ENCODE results near the gene RBM20. TPM values are rescaled to one million over a fixed set of nuclear protein-coding genes. Genes with fewer than 3 reads are reported as not detected.

Gene RBM20
- total and polyA plus RNA-seq, 2 of the 13 experiments (the other 11 are each of a cell fraction or from before 2014, with no cell fraction given) = 0.02 to 0.22 TPM

GRCh38 chr10:110758128-110758765 is 114.1 kb downstream of the RBM20 start:
- 60% methylated on average over 8 of the region's 8 CpGs for WGBS (ENCODE audit: low lambda C conversion rate)
- Histone ChIP-seq H3K27me3 (ENCODE audit: control insufficient read depth in 1 of 2, insufficient read depth in 2 of 2, low read length in 2 of 2) (no peaks in the 10 kb centered on the region; a peak in 1 of 5 replicates), H3K4me3 (replicated peaks in 1 of 3; ENCODE audit: insufficient read depth in 1 of 3, low read depth in 2 of 3, low read length in 3 of 3) (no peak overlapping the region), H2AFZ (ENCODE audit: low read length) (no peak overlapping the region), H3K36me3 (replicated peaks in 1 of 2; ENCODE audit: control insufficient read depth in 1 of 2, insufficient read depth in 2 of 2, low read length in 2 of 2) (no peaks in the 10 kb centered on the region), H4K20me1 (ENCODE audit: insufficient read depth, low read length) (no peaks in the 10 kb centered on the region), H3K4me1 (ENCODE audit: insufficient read depth, low read length) (no peaks in the 10 kb centered on the region), H3K4me2 (ENCODE audit: low read depth, low read length) (no peak overlapping the region), H3K79me2 (ENCODE audit: insufficient read depth, low read length) (no peaks in the 10 kb centered on the region), H3K9ac (ENCODE audit: insufficient read depth, low read depth, low read length) (no peak overlapping the region), H3K27ac (ENCODE audit: extremely low read length, insufficient read depth, low read length) (no peak overlapping the region), H3K9me3 (ENCODE audit: low read length) (no peaks in the 10 kb centered on the region)
- no TSS peak for BruUV-seq (replicated peaks)
- FAIRE-seq = no peak
- no peak for TF ChIP-seq ATF4 (CRISPR knock-in tag; IDR thresholded peaks at IDR 0.05)
- TF ChIP-seq ZNF362 (CRISPR knock-in tag; IDR thresholded peaks at IDR 0.05; ENCODE audit: borderline replicate concordance) = no peak
- TF ChIP-seq AKNA (CRISPR knock-in tag; IDR thresholded peaks at IDR 0.05; ENCODE audit: borderline replicate concordance) = no peak
- ChIA-PET POLR2A (no interaction called here), CTCF (ENCODE audit: low intra/inter-chr PET ratio, low total read pairs) (no interaction called here)
- ATAC-seq = no peak
- intact Hi-C loops (cut with micrococcal nuclease; ENCODE audit: unreplicated experiment) = no loop called here
- in situ Hi-C loops (cut with HindIII; ENCODE audit: extremely low pct_ligation_motif_present, low pct_unique_long_range_greater_than_20kb) = no loop called here
- no peak for DNase-seq (ENCODE audit: low spot score)
